NCI-H128 (cell line): ENCODE data around the gene CRADD.
"Not testable (repeated sequence)": the region's sequence is repeated elsewhere in the genome, so short reads cannot be mapped to it uniquely, and the experiment has no call there.

Source experiments
- DNase-seq: peaks from one replicate; lab custom pipeline; 2025; ENCODE audit not compliant: unreplicated experiment; lab: John Stamatoyannopoulos, UW

CRADD gene

GRCh38 chr12:93677195-93678064 lies at the start of gene CRADD:
Gene CRADD (plus strand): TSS chr12:93677375.
- peak; percentile 95 for DNase-seq

GRCh38 chr12:93632383-93632782 lies 44.8 kb upstream of the CRADD start:
- DNase-seq, result no peak

- DNase-seq, result no peak
Observed at GRCh38 chr12:93634416-93634815, 42.8 kb upstream of the CRADD start.

- DNase-seq, result no peak
Observed at GRCh38 chr12:93636708-93637107, 40.5 kb upstream of the CRADD start.

GRCh38 chr12:93638095-93638494 lies 39.1 kb upstream of the CRADD start:
- DNase-seq, result no peak

GRCh38 chr12:93638954-93639353 lies 38.2 kb upstream of the CRADD start:
- no peak for DNase-seq

DNA sequence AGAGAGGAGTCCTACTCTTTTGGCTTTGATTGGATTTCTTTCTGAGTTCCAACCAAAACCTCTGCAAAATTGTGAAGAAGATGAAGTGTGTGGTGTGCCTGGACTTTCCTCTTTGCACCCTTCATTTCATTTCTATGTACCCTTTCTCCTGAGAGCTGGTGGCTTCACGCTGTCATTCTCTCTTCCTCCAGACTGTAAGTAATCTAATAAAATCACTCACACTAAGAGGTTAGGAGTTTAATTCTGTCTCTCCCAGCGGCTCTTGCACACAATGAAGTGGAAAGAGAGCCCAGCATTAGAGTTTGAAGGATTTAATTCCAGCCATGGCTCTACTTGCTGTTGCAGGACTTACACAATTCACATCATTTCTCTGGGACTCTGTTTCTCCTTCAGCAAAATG lies 37.8 kb upstream of the CRADD start:
- no peak for DNase-seq

DNA sequence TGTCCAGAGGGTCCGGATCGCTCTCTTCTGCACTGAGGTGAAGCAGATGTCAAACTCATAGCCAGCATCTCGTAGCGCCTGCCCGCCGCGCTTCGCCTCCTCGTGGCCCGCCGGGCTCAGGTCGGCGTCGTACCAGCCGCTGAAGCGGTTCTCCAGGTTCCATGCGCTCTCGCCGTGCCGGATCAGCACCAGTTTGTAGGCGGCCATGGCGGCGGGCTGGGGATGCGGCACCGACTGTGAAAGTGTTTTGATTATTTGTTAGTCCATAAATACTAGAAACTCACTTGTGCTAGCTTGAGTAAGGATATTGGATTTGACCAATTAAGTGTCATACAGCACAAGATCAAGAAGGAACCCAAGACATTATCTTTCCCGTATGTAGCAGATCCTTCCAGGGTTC lies 35.8 kb upstream of the CRADD start:
- DNase-seq, result not testable (repeated sequence)

DNA sequence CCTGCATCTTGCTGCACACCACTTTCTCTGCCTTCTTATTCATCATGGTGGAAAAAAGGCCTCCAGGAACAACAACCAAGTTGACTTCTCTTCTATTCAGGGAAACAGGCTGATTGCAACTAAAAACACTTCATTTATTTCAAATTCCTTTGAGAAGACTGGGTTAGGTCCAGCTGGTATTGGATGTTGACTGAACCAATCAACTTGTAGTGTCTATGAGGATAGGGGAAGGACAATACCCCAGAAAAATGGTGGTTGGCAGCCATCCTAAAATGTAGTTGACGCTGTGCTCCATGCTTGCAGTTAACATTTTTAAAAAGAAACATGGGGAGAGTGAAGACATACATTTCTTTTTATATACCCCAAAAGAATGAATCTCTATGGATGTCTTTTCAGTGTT lies 34.4 kb upstream of the CRADD start:
- no peak for DNase-seq

- DNase-seq, result no peak
Observed at GRCh38 chr12:93645702-93646101, 31.5 kb upstream of the CRADD start.

DNA sequence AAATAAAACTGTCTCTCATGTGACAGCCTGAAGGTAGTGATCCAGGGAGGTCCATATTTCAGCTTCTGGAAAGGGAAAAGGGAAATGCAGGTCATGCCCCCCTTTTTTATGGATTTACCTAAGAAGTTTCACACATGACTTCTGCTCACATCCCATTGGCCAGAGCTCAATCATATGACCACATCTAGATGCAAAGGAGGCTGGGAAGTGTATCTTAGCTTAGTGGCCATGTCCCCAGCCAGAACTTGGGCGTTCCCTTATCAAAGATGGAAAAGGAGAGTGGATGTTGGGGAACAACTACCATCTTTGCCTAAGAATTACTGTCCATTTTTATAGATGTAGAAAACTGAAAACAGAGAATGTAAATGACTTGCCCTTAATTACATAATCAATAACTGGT lies 26.5 kb upstream of the CRADD start:
- DNase-seq, result no peak

DNA sequence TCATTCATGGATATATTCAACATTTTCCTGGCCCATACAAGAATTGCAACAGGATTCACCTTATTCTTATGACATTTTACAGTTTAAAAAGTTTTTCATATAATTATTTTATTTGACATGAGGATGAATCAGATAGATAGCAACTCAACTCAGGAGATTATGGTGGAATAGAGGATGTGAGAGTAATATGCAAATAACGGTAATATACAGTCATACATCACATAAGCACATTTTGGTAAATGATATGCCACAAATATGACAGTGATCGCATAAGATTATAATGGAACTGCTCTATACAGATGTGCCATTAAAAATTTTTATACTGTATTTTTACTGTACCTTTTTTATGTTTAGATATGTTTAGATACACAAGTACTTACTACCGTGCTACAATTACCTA lies 24.1 kb upstream of the CRADD start:
- no peak for DNase-seq

GRCh38 chr12:93653712-93654111 lies 23.5 kb upstream of the CRADD start:
- DNase-seq, result no peak

GRCh38 chr12:93654421-93654820 lies 22.8 kb upstream of the CRADD start:
- DNase-seq, result no peak

- no peak for DNase-seq
Observed at GRCh38 chr12:93657071-93657470, 20.1 kb upstream of the CRADD start.

DNA sequence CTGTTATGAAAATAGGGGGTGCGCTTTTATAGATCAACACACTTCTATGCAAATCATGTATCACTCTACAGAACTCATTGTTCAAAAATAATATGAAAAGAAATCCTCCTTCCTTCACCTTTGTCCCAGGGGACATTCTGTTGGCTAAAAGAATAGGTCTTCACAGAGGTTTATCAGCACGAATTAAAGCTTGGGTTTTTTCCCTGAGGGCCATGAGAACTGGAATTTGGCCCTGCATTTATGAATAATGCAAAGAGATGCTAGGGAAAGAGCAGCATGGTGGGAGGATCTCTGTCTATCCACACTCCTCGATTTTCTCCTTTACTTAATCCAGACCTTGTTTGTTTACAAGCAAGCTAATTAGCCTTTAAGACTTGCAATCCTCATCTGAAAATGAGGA lies 16.2 kb upstream of the CRADD start:
- no peak for DNase-seq

DNA sequence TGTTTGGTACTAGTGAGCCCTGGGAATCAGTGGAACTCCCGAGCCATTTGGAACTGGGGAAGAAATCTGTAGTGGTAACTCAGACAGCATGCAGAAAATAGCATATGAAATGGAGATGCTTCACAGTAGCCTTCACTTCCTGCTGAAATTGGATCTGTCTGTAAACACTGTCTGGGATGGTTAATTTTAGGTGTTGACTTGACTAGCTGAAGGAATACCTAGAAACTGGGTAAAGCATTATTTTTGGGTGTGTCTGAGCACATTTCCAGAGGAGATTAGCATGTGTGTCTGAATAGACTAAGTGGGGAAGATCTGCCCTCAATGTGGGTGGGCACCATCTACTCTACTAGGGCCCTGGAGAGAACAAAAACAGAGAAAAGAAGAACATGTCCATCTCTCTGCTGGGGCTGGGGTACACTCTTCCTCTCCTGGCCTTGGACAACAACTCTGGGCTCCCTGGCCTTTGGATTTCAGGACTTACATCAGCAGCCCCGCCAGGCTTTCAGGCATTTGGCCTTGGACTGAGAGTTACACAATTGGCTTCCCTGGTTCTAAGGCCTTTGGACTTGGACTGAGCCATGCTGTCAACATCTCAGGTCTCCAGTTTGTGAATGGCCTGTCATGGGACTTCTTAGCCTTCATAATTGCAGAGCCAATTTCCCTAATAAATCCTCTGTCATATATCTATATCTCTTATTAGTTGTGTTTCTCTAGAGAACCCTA lies 14.0 kb upstream of the CRADD start:
- no peak for DNase-seq

- DNase-seq, result no peak
Observed at GRCh38 chr12:93663729-93664084, 13.5 kb upstream of the CRADD start.

DNA sequence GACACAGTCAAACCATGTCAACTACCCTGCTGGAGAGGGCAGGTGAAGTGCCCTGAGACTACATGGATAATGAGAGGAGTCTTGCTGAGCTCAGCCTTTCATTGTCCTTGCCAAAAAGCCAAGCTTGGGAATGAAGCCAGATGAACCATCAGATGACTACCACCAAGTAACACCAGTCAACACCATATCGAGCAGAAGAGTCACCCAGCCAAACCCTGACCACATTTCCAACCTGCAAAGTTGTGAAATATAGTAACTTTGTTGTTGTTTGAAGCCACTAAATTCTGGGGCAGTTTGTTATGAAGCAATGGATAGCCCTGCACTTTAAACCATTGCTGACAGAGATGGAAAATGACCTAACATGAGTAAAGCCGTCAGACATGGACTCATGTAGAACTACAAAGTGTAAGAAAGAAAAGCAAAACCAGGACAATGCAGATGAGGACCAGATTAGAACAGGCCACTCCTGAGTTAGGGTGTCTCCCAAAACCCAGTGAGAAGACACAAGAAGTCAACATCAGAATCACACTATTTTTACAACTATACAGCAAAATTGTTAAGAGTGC lies 12.5 kb upstream of the CRADD start:
- no peak for DNase-seq

- DNase-seq, result no peak
Observed at GRCh38 chr12:93667672-93668071, 9.5 kb upstream of the CRADD start.

DNA sequence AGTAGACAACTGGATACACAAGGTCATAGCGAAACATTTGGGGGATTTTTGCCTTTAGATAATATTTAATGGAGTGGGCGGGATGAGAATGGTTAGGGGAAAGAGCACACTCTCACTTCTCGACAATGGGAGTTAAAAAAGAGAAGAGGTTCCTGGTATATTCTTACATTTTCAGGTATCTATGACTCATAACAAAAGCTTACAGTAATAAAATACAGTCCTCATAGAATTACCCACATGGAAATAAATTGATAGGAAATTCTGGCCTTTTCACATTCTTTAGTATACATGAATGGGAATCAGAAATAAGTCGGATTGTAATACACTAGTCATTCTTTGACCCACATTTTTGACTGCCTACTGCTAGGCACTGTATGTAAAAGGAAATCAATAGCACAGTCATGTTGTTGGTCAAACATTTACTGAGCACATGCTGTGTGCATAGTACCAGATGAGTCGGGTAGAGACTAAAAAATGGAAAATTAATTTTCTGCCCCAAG lies 8.2 kb upstream of the CRADD start:
- no peak for DNase-seq

DNA sequence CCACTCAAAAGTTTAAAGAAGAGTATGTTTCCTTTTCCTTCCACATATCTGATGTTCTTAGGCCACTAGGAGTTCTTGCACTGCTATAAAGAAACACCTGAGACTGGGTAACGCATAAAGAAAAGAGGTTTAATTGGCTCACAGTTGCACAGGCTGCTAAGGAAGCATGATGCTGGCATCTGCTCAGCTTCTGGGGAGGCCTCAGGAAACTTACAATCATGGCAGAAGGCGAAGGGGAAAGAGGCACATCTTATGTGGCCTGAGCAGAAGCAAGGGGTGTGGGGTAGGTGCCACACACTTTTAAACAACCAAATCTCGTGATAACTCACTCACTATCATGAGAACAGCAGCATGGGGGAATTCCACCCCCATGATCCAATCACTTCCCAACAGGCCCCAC lies 7.7 kb upstream of the CRADD start:
- no peak for DNase-seq
